K562 (cell line): Measurements from ENCODE around the gene KMO. TPM values are rescaled to one million over a fixed set of nuclear protein-coding genes. Genes with fewer than 3 reads are reported as not detected.

Experiments
- BCL6 ChIP-seq: fragments of 250-450 bp; sonication (Bioruptor Pico); IDR thresholded peaks from 2 replicates; pipeline ENCODE4 v1.4.0; 2020
- CBFA2T3 ChIP-seq: fragments of 450-650 bp; IDR thresholded peaks from 2 replicates; pipeline ENCODE4 v1.6.1; 2017
- CREB1 ChIP-seq, 2 experiments: sonication (generic) in 1 of 2; formaldehyde crosslinking in 1 of 2; IDR thresholded peaks; 2 replicates each; pipeline versions ENCODE4 v1.6.1 to v1.8.0; 2012 to 2022; ENCODE audit warnings: inconsistent platforms in 1 of 2, mild to moderate bottlenecking in 1 of 2, missing genetic modification reagents in 1 of 2, moderate library complexity in 1 of 2
- ELF4 ChIP-seq: fragments of 450-650 bp; formaldehyde crosslinking; IDR thresholded peaks from 2 replicates; pipeline ENCODE4 v1.4.0; 2022; ENCODE audit warnings: missing genetic modification characterization
- EP400 ChIP-seq: fragments of 450-650 bp; IDR thresholded peaks from 2 replicates; pipeline ENCODE4 v1.6.1; 2017; ENCODE audit warnings: antibody characterized with exemption, mild to moderate bottlenecking, moderate library complexity
- FOSL1 ChIP-seq: fragments of 200-800 bp; sonication (Bioruptor generic); conservative IDR thresholded peaks from 2 replicates; pipeline ENCODE4 v1.6.1; 2016; ENCODE audit warnings: missing genetic modification characterization, missing compliant biosample characterization
- FOXK1 ChIP-seq: sonication (generic); formaldehyde crosslinking; IDR thresholded peaks from 2 replicates; pipeline ENCODE4 v1.8.0; 2022; ENCODE audit warnings: missing genetic modification reagents, mild to moderate bottlenecking, borderline replicate concordance
- KDM4B ChIP-seq, 2 experiments: fragments of 450-650 bp in 1 of 2; sonication (generic) in 1 of 2; IDR thresholded peaks; 2 replicates each; pipeline ENCODE4 v1.6.1; 2016 to 2017; ENCODE audit warnings: borderline replicate concordance in 2 of 2, antibody characterized with exemption in 1 of 2, low read depth in 1 of 2, mild to moderate bottlenecking in 1 of 2
- MAFF ChIP-seq: IDR thresholded peaks from 2 replicates; pipeline ENCODE4 v1.6.1; 2012; ENCODE audit warnings: low read length, improper control_type of control experiment
- MAX ChIP-seq: sonication (generic); formaldehyde crosslinking; IDR thresholded peaks from 2 replicates; pipeline ENCODE4 v1.9.0; 2022; ENCODE audit warnings: mild to moderate bottlenecking, missing genetic modification reagents
- MCM7 ChIP-seq, 2 experiments: fragments of 450-650 bp; IDR thresholded peaks; 2 replicates each; pipeline ENCODE4 v1.6.1; 2016 to 2018
- MGA ChIP-seq: fragments of 450-650 bp; IDR thresholded peaks from 2 replicates; pipeline ENCODE4 v1.6.1; 2016; ENCODE audit warnings: mild to moderate bottlenecking, moderate library complexity
- PRMT5 ChIP-seq: sonication (generic); formaldehyde crosslinking; IDR thresholded peaks from 2 replicates; pipeline ENCODE4 v1.5.0; 2020; ENCODE audit warnings: missing genetic modification reagents
- RB1 ChIP-seq: fragments of 450-650 bp; IDR thresholded peaks from 2 replicates; pipeline ENCODE4 v1.6.1; 2017; ENCODE audit warnings: low read depth, mild to moderate bottlenecking
- TAF7 ChIP-seq: fragments of 450-650 bp; IDR thresholded peaks from 2 replicates; pipeline ENCODE4 v1.6.1; 2016; ENCODE audit warnings: missing genetic modification characterization, missing compliant biosample characterization
- ZEB2 ChIP-seq: fragments of 450-650 bp; IDR thresholded peaks from 2 replicates; pipeline ENCODE4 v1.6.1; 2016
- ZNF583 ChIP-seq: fragments of 250-450 bp; sonication (Bioruptor Pico); IDR thresholded peaks from 2 replicates; pipeline ENCODE4 v1.4.0; 2020
- polyA plus RNA-seq, 8 experiments: library from polyadenylated mRNA; depleted of rRNA in 4 of 8; stranded (reverse) in 5 of 8; unstranded in 3 of 8; fragments of >200 nt; fragmentation: Nextera tagmentation in 2 of 8; fragmentation: Illumina TruSeq in 1 of 8; extraction: Ambion mirVana in 2 of 8; extraction: Trizol in 1 of 8; gene quantifications; 2 replicates each; pipeline versions ENCODE4 v1.2.1 to v1.2.3, GENCODE V29; 2011 to 2014; ENCODE audit warnings: inconsistent platforms in 1 of 8, missing spikeins in 1 of 8
- total RNA-seq, 7 experiments: library from RNA; depleted of rRNA in 6 of 7; stranded (reverse); fragments of >200 nt in 6 of 7; fragmentation: Illumina TruSeq in 2 of 7; extraction: Trizol in 2 of 7; gene quantifications; 2 replicates each; pipeline versions ENCODE4 v1.2.1 to v1.2.3, GENCODE V29; 2011 to 2021; ENCODE audit warnings: low replicate concordance in 1 of 7
- TF ChIP-seq, protein P1 (sequence below): sonication (generic); formaldehyde crosslinking; IDR thresholded peaks from 2 replicates; pipeline ENCODE4 v1.8.1; 2023; ENCODE audit warnings: mild to moderate bottlenecking, missing genetic modification reagents

KMO gene
- total and polyA plus RNA-seq, 9 of the 15 experiments (the other 6 are each of a cell fraction or from before 2014, with no cell fraction given) = 0.01 to 0.11 (median 0.01) TPM; not detected in 6

GRCh38 chr1:241611063-241611462 is 78.9 kb downstream of the KMO start (continued):
- TF ChIP-seq FOXK1 (no peak), MAX (no peak), MCM7 (IDR thresholded peaks at IDR 0.05) (no peak), MGA (peak; percentile 40; the same call in 1 of the 2 replicates), CBFA2T3 (no peak), EP400 (no peak; the same call in none of the 2 replicates), CREB1 (IDR thresholded peaks at IDR 0.05) (no peak), CREB1 (CRISPR knock-in tag; IDR thresholded peaks at IDR 0.05) (no peak), TAF7 (tag) (no peak), RB1 (no peak), PRMT5 (CRISPR knock-in tag) (no peak), BCL6 (CRISPR knock-in tag) (no peak), KDM4B (IDR thresholded peaks at IDR 0.05; ENCODE audit: borderline replicate concordance in 2 of 2, low read depth in 1 of 2) (no peak), MAFF (no peak), ELF4 (CRISPR knock-in tag) (no peak), ZNF583 (CRISPR knock-in tag) (no peak), FOSL1 (no peak), ZEB2 (peak; percentile 65)
- TF ChIP-seq, protein P1, sequence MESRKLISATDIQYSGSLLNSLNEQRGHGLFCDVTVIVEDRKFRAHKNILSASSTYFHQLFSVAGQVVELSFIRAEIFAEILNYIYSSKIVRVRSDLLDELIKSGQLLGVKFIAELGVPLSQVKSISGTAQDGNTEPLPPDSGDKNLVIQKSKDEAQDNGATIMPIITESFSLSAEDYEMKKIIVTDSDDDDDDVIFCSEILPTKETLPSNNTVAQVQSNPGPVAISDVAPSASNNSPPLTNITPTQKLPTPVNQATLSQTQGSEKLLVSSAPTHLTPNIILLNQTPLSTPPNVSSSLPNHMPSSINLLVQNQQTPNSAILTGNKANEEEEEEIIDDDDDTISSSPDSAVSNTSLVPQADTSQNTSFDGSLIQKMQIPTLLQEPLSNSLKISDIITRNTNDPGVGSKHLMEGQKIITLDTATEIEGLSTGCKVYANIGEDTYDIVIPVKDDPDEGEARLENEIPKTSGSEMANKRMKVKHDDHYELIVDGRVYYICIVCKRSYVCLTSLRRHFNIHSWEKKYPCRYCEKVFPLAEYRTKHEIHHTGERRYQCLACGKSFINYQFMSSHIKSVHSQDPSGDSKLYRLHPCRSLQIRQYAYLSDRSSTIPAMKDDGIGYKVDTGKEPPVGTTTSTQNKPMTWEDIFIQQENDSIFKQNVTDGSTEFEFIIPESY = no peak
